NCI-H1417 (cell line): Measurements from ENCODE around the gene ZSWIM6.
A peak's percentile ranks its signal among the peaks of the same experiment; 100 is the strongest.
"Not testable (repeated sequence)": the region's sequence is repeated elsewhere in the genome, so short reads cannot be mapped to it uniquely, and the experiment has no call there.

Experiments used
- DNase-seq, 3 experiments: peaks; one replicate each; lab custom pipeline; 2025; lab: John Stamatoyannopoulos, UW

The ZSWIM6 gene

DNA sequence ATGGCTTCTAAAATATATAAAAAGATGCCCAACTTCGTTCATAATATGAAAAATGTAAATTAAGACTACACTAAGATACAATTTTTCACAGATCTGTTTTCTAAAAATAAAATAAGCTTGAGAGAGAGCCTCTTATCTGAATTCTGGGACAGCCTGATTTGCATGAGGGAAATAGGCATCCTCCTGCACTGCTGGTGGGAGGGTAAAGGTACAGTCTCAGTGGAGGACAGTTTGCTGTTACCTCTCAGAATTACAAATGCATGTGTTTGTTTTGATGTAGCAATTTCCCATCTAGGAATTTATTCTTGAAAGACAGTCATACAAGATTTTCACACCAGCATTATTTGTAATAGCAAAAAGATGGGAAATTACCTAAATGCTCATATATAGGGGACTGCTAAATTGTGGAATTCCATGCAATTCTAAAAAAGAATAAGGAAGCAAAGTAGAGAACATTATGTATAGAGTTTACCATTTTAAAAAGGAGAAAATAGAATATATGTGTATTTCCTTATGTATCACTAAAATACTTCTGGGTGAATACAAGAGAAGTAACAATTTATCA, 75.7 kb downstream of the ZSWIM6 start:
- no peak for DNase-seq

DNA sequence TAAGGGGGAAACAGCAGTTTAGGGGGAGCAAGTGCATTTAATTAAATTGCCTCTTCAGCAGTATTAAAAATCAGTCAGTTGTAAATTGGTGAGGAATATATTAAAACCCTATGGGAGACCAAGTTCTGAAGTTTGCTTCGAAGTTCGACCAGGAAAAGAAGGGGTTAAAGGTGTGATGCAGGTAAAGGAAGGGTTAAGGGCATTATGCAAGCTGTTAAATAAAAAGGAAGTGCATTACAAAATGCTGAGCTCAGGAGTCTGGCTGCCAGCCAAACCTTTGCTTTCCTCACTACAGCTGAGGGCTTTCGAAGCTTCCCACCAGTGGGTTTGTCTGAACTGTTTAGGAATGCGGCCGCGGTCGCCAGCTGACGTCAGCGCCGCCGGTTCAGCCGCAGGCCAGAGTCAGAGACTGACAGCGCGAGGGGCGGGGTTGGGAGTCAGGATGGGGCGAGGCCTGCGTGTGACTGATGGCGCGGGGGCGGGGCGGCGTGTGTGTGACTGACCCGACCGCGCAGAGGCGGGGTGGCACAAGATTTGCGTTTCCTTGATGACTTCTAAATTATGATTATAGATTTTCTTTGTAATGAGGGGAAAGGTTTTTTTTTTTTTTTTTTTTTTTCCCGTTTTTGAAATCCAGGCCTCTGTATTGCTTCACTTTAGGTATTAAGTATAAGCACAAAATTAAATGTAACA, 76.6 kb downstream of the ZSWIM6 start:
- DNase-seq = peak; percentile 85 to 99 (median 94)

DNA sequence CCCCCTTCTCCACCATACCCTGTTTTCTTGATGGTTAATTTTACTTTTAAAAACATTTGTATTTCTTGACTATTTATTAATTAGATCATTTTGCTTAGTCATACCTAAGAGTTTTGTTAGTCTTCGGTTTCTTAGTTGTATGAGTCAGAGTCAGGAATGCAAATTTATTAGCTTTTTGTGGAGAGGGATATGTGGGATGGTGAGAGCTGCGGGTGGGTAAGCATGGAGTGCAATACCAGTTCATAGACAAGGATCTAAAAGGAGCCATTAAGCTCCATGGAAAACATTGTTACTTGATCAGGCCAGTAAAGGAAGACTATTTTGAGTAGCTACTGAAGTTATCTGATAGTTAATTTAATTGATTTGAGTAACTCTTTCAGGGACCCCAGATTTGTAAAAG, 77.5 kb downstream of the ZSWIM6 start:
- no peak for DNase-seq

DNA sequence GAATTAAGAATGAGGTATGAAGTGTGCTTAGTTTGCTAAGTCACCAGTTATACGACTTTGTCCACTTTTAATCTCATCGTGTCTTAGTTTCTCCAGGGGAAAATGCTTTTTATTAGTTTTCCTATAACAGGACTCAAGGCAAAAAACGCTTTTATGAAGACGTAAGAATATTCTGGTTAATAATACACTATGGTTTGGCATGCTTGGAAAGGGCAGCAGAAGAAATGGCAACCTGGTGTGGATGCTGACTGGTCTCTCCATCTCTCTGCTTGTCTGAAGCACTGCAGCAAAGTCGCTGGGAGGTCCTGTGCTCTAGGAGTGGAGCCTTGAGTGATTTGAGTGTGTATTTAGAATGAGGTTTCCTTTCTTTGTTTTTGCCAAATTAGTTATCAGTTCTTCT, 78.8 kb downstream of the ZSWIM6 start:
- no peak for DNase-seq

DNA sequence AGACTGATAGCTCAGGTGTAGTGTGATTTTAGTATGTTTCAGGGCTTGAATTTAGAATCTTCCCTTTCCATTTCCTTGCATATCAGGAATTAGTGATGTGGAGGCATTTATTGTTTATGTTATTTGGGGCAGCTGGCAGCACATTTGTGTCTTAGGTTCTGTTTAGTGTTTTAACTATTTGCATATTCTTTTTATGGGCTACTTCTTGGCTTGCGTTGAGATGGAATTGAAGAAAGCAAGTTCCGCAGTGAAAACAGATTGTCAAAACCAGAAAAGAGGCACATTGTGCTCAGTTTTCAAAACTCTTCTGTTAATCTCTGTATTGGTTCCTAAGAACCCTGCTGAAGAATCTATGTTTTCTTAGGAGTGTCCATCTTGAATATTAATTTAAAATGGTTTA, 80.3 kb downstream of the ZSWIM6 start:
- DNase-seq = no peak

DNA sequence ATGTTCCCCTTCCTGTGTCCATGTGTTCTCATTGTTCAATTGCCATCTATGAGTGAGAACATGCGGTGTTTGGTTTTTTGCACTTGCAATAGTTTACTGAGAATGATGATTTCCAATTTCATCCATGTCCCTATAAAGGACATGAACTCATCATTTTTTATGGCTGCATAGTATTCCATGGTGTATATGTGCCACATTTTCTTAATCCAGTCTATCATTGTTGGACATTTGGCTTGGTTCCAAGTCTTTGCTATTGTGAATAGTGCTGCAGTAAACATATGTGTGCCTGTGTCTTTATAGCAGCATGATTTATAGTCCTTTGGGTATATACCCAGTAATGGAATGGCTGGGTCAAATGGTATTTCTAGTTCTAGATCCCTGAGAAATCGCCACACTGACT, 81.1 kb downstream of the ZSWIM6 start:
- not testable (repeated sequence) for DNase-seq

DNA sequence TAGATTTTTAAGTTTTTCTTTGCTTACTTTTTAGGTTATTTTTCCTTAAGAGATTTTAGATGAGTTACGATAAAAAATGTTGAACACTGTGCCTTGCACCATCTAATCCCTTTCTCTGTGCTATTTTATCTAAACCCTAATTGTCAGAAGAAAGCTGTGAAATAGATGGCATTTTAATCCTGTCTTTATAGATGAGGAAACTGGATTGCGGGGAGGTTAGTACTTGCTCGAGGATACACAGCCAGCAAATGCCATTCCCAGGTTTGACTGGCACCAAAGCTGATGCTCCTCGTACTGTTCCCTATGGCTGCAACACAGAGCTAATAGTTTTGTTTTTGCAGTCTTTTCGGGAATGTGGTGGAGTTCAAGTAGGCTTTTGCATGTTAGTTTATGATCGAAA, 82.7 kb downstream of the ZSWIM6 start:
- no peak for DNase-seq

DNA sequence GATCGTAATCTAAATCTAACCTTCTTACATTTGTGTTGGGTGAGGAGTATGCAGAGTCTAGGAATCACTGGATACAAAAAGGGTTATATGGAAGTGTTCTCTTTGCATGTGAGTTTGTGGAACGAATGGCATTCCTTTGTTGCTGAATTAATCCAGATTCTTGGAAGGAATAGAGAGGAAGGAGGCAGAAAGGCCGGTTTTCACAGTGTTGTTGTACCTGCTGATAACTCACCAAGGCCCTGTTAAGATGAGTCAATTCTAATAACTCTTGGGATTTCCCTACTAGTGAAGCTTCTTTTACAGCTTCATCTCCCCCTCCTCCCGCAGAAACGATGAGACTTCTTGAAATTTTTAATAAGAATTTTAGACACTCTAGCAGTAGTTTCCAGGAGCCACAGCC, 84.0 kb downstream of the ZSWIM6 start:
- DNase-seq = no peak

DNA sequence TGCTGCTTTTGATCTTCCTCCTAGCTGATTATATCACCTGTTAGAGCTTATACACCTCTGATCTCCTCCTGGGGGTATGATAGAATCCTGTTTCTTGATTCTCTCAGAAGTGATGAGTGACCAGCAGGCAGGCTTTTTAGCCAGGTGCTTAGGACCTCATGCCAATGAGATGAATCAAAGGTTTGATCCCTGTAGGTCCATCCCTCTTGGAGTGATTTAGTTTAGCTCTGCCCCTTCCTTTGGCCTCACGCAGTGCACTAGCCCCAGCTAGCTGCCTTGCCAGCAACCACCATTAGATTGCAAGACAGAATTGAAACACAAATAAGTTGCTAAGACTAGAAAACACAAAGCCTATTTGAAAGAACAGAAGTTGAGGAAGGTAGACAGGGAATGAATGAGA, 84.4 kb downstream of the ZSWIM6 start:
- DNase-seq = no peak

DNA sequence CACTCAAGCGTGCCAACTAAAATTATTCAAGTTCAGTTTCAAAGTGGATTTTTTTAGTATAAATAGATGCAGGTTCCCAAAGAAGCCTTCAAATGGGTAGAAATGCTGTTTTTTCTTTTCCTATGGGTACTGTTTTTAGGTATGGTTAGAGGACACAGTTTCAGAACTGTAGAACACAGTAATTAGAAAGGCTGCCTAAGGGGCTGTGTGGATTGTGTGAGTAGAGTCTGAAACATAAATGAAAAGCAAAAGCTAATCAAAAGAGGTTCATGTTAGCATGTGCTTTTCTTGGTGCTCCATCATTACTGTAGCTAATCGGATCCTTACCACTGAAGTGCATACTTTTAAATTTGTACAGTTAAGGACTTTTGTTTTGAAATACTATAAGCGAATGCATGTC, 85.3 kb downstream of the ZSWIM6 start:
- DNase-seq = no peak

DNA sequence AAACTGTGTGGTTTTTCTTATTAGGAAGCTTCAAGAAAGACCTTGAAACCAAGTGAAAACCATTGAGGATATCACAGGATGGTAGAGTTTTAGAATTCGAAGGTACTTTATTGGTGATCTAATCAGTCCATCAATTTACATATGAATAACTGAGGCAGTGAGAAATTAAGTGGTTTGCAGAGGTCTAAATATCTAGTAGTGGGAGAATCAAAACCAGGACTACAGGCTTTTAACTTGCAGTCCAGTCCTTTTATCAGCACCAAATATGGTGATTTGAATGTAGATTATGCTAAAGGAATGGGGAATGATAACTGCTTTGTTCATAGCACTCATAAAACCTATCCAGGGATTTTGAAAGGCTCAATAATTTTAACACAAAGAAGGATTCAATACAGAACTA, 85.8 kb downstream of the ZSWIM6 start:
- no peak for DNase-seq

DNA sequence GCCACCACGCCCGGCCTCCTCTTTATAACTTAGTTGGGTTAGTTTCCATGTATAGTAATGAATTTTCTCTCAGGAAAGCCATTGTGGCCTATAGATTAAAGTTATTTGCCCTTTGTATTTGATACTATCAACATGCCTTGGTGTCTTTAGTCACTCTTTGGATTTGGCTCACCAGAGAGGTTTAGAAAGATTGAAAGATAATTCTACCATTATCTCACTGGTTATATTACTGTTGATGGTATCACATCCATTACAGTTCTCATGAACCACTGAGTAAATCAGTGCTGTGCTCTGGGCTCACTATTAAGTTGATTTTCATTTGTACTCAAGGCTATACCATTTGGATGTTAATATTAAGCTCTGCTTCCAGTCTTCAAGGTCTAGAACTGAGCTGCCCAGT, 87.0 kb downstream of the ZSWIM6 start:
- no peak for DNase-seq

DNA sequence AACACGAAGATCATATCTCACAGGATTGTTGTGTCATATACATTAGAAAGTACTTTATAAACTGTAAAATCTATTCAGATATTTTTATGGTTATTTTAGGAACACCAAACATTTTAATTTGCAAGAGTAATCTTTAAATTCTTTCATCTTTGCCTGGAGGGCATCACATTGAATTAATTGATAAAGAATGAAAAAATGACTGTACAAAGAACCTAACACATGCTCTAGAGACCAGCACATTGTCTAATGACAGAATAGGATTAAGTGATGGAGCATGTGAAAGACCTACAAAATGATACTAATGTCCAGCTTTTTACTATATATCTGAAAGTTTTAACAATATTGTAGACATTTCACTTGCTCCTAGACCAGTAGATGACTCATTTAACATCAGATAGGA, 88.0 kb downstream of the ZSWIM6 start:
- no peak for DNase-seq

DNA sequence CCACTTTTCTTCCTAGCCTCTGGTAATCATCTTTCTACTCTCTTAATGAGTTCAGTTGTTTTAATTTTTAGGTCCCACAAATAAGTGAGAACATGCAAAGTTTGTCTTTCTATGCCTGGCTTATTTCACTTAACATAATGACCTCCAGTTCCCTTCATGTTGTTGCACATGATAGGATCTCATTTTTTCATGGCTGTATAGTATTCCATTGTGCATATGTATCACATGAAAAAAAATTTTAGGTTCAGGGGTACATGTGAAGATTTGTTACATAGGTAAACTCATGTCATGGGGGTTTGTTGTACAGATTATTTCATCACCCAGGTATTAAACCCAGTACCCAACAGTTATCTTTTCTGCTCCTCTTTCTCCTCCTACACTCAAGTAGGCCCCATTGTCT, 89.2 kb downstream of the ZSWIM6 start:
- not testable (repeated sequence) for DNase-seq

DNA sequence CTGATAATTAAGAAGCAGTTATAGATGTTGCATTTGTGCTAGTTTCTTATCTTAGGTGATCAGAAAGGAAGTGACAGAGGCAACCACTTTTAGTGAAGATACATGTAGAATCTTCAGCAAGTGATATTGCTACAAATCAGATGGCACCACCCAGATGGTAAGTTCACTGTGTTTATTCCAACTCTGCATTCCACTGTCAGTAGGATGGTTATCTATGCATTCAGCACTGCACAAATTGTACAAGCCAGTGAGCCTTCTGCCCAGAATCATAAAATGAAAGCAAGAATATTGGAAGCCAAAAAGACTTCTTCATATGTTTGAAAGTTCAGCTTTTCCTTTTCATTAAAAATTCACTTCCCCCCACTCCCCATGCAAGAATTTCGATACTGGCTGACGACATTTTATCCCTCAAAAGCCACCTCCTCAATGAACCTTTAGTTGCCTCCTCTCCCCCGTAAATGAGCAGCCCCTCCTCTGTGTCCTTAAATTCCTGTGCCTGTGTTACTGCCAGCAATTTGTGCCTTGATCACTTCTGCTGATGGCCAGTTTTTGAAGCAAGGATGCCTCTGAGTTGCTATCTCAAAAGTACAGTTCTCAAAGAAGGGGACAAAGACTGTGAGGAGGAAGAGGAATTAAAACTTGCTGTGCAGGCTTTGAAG, 91.6 kb downstream of the ZSWIM6 start:
- DNase-seq = no peak

DNA sequence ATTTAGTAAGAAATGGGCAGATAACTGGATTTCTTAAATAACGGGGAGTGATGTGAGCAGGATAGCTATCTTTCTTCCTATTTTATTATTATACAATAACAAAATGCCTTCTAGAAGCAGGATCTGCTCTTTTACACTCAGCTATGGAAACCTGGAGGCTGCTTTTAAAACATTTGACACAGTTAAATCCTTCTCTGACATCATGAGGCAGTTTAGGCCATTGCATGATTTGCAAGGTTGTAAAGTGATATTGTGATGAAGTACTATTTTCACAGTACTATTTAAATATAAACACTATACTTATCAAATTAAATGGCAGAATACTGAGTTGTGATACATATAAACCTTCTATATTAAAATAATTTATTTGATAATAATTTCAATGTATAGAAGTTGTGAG, 93.9 kb downstream of the ZSWIM6 start:
- no peak for DNase-seq

DNA sequence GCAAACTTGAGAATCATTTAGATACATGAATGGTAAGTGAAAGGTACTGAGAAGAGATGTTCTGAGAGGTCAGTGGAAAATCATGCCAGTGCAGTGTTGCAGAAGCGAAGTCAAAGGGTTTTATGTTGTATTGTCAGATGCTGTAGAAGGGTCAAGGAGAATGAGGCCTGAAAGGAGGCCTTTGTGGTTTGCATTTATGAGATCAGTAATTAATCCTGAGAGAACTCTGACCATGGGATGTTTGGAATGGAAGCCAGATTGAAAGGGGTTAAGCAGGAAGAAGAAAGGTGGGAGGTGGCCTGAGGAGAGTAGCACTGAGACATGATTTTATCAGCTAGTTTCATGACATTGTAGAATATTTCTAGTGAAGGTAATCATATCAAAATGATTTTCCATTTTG, 97.8 kb downstream of the ZSWIM6 start:
- DNase-seq = no peak

DNA sequence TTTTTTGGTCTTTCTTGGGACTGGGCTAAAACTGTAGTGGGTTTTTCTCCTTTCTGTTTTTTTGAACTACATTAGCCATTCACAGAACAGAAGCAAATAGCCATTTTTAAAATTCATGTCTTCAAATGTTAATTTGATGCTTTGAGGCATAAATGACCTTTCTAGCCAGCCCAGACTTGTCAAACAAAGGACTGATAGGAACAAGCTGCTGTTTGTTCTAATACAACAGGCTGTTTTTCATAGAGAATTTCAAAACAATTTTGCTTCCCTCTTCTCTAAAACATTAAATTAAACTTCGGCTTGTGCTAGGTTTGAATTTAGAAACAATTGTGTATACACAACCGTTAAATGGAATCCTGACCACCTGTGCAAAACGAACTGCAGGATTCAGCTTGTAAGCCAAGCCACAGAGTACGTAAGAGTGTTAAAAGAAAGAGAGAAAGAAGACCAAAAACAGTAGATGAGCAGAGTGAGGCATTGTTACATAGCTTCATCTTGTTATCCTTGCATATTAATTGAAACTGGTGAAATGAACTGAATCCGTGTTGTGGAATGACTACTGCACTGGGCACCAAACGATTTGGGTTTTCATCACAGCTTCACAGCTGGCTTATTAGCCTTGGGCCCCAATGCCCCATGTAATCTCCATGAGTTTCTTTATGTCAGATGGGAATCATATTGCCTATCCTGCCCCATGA, 100.0 kb downstream of the ZSWIM6 start:
- DNase-seq = peak in 1 of 3 experiments; percentile 14

DNA sequence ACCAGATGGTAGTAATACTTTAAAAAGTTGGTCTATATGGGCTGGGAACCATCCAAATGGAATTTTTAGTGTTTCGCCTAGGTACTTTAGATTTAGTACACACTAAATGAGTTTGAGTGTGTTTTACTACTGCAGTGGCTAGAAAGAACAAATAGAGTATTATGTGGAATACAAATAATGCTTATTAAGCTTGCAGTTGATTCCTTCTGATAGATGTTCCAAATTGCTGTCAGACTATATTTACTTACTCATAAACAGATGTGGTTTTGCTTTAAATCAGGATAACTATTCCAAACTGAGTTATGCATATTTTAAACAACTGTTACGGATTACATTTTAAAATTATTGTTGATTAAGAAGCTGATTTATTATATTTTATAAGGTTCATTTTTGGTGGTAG, 103.3 kb downstream of the ZSWIM6 start:
- DNase-seq = no peak

DNA sequence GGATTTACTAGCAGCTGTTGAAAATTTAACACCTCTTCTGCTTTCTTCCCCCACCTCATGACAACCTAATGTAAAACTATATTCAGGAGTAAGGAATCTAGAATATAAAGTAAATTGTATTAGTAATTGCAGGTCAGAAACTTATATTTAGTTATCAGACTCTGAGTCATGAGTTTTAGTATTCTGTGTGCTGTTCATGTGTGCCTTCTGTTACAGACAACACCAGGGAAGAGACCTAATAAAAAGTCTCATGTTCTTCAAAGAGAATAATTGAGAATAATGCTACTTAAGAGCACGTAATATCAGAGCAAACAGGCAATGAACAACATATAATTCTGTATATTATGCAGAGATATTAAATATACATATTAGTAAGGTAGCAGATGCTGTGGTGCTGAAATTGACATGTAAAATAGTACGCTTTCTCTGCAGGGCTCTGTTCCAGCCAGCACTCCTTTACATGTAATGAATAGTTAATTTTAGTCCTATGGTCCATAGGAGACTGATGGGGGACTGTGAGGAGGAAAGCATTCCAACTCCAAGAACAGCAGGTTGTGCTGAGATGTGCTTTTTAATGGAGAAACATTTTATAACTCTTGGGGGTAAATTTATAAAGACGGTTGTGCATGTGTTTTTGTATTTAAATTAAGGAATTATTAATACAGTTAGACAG, 106.4 kb downstream of the ZSWIM6 start:
- peak in 1 of 3 experiments; percentile 1 for DNase-seq

DNA sequence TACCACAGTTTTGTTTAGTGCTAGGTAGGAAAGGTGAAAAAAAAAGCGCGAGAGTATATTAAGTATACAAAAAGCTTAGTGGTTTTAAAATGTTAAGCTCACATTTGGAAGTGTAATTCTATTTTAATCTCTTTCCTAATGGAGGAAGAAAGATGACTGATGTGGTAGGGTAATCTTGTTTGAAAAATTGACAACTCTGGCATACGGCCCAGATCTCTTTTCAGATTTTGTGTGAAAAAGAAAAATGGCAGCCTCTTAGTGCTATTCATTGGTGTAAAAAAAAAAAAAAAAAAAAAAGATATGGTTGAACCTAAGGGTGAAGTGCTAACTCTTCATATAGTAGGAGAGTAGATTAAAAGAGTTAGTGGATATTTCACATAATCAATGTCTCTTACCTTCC, 108.0 kb downstream of the ZSWIM6 start:
- no peak for DNase-seq

DNA sequence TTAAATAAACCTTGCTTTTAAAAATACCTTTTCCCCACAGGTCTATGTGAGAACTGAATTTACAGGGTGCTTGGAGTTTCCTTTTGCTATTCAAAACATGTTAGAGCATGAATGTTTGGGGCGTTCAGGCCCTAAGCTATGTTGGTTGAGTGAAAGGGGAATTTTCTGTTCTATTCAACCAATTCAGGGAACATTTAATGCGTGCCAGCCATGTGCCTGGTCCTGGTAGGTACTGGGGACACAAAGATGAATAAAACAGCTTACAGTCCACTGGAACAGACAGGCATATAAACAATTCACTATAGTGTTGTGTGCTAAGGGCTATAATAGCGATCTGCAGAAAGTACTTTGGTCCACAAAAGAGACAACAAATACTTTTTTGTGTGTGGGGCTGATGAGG, 108.5 kb downstream of the ZSWIM6 start:
- no peak for DNase-seq

DNA sequence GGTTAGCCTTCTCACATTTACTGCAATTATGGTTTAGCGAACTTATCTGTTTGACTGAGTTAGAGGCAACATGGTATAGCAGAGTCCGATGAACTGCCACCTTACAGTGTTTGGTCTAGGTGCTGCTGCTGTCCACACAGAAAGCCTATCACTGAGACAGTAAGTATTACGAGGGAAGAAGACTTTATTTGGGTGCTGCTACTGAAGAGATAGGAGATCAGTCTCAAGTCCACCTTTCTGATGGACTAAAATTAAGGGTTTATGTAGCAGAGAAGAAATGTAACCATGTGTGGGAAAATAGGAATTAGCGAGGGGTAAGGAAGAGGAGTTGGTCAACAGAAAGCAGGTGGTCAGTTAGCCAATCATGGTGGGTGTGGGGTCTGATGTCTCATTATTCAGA, 109.7 kb downstream of the ZSWIM6 start:
- no peak for DNase-seq
